Iris pigment epithelial cell (primary cell): Measurements from ENCODE around the gene CEACAM20.
A peak's percentile ranks its signal among the peaks of the same experiment; 100 is the strongest.
"Not testable (repeated sequence)": the region's sequence is repeated elsewhere in the genome, so short reads cannot be mapped to it uniquely, and the experiment has no call there.

ENCODE experiments used
- DNase-seq: peaks from one replicate; pipeline ENCODE4 v3.0.0-alpha.2; 2011; ENCODE audit warnings: low read depth

The CEACAM20 gene

GRCh38 chr19:44548736-44549135 is 19.3 kb upstream of the CEACAM20 start:
- DNase-seq = peak; percentile 44

GRCh38 chr19:44544031-44544430 is 14.6 kb upstream of the CEACAM20 start:
- DNase-seq = no peak

DNA sequence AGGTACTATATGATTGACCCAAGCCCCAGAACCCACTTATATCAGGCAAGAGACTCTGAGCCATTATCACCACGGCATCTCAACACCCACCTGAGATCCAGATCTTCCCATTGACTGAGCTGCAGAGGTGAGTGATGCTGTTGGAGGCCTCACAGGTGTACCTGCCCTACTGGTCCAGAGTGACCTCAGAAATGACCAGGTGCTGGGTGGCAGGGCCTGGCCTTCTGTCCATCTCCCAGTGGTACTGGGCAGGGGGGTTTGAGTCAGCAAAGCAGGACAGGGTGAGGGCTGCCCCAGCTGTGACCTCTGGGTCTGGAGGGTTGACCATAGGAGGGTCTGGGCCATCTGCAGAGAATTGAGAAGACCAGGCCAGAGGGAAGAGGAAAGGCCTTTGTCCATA is 13.2 kb upstream of the CEACAM20 start:
- no peak for DNase-seq

DNA sequence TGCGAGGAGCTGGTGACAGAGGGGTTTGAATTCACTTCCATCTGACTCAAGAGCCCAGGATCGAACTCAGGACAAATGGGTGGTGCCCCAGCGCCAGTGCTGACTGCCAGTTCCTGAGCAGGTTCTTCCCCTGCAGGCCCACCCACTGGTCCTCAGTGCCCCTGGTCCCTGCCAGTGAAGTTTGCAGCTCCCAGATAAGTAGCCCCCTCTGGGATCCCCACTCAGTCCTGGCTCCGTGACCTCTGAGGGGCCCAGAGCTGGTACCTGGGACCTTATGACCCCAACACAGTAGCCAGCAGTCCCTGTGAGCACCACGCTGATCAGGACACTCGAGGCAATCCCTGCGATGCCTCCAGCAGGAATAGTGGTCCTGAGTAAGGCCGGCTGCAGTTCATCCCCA is 11.3 kb upstream of the CEACAM20 start:
- DNase-seq = no peak

- no peak for DNase-seq
Observed at GRCh38 chr19:44539991-44540390, 10.5 kb upstream of the CEACAM20 start.

GRCh38 chr19:44539236-44539826 is 9.9 kb upstream of the CEACAM20 start:
- peak; percentile 15 for DNase-seq

DNA sequence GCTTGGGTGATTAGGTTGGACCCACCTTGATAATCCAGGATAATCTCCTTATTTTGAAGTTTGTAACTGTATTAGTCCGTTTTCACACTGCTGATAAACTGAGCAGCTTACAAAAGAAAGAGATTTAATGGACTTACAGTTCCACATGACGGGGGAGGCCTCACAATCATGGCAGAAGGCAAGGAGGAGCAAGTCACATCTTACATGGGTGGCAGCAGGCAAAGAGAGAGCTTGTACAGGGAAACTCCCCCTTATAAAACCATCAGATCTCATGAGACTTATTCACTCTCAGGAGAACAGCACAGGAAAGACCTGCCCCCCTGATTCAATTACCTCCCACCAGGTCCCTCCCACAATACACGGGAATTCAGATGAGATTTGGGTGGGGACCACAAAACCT is 5.9 kb upstream of the CEACAM20 start:
- not testable (repeated sequence) for DNase-seq

- no peak for DNase-seq
Observed at GRCh38 chr19:44532819-44533218, 3.3 kb upstream of the CEACAM20 start.

- DNase-seq = peak; percentile 38
Observed at GRCh38 chr19:44530777-44531176, 1.3 kb upstream of the CEACAM20 start.

GRCh38 chr19:44527554-44527953 is 1.9 kb downstream of the CEACAM20 start:
- DNase-seq = no peak

DNA sequence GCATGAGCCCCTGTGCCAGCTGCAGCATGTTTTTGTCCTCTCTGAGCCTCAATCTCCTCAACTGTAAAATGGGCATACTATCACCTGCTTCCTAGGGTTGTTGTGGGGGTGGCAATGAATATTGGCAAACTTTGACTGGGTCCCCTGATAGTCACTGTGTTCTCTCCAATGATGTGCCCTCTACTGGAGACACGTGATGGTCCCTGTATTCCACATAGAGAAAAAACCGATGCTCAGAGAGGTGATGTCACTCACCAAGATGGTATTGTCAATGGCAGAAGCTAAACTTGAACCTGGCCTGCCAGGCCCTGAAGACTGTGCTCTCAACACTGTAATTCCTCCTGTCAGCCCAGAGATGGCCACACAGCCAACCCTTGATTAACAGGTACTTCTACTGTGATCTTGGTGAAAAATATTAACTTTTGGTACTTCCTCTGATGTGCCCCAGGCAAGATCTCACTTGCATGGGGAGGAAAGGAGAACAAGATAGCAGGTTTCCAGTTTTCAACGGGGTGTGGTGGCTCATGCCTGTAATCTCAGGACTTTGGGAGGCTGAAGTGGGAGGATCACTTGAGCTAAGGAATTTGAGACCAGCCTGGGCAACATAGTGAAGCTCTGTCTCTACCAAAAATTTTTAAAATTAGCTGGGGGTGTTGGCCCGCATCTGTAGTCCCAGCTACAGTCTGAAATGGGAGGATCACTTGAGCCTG is 3.6 kb downstream of the CEACAM20 start:
- DNase-seq = no peak

- DNase-seq = no peak
Observed at GRCh38 chr19:44521370-44521769, 8.1 kb downstream of the CEACAM20 start.

- no peak for DNase-seq
Observed at GRCh38 chr19:44517146-44517545, 12.3 kb downstream of the CEACAM20 start.

- no peak for DNase-seq
Observed at GRCh38 chr19:44515907-44516306, 13.6 kb downstream of the CEACAM20 start.

GRCh38 chr19:44515031-44515430 is 14.4 kb downstream of the CEACAM20 start:
- no peak for DNase-seq

GRCh38 chr19:44512326-44513298 is 16.9 kb downstream of the CEACAM20 start:
- peak; percentile 62 for DNase-seq

- DNase-seq = no peak
Observed at GRCh38 chr19:44509478-44509877, 20.0 kb downstream of the CEACAM20 start.

GRCh38 chr19:44499962-44500949 is 29.2 kb downstream of the CEACAM20 start, which contains the start of gene ZNF180:
Gene ZNF180, minus strand, starts transcription at chr19:44500522. Its CDS starts 3,188 bp downstream, at chr19:44497334.
- DNase-seq = peak; percentile 87

- DNase-seq = no peak
Observed at GRCh38 chr19:44499559-44499958, 29.9 kb downstream of the CEACAM20 start.

- no peak for DNase-seq
Observed at GRCh38 chr19:44498988-44499387, 30.5 kb downstream of the CEACAM20 start.

DNA sequence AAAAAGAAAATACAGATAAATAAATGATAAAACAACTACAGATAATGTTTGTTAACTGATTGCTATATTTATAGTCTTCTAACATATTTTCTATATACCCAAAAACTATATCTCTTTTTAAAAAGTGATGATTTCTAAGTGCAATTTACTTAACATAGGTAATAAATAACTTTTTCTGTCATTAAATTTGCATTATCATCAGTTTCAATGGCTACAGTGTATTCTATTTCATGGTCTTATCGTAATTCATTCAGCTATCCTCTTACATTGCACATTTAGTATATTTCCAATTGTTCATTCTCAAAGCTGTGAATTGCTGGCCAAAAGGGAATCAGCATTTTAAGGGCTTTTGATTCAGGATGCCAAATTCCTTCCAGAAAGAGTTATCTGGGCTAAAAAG is 32.8 kb downstream of the CEACAM20 start:
- no peak for DNase-seq
